ENCODE measurements around the gene BUD31.
A peak's percentile ranks its signal among the peaks of the same experiment; 100 is the strongest.
"Not testable (repeated sequence)": the region's sequence is repeated elsewhere in the genome, so short reads cannot be mapped to it uniquely, and the experiment has no call there.

The BUD31 gene

DNA sequence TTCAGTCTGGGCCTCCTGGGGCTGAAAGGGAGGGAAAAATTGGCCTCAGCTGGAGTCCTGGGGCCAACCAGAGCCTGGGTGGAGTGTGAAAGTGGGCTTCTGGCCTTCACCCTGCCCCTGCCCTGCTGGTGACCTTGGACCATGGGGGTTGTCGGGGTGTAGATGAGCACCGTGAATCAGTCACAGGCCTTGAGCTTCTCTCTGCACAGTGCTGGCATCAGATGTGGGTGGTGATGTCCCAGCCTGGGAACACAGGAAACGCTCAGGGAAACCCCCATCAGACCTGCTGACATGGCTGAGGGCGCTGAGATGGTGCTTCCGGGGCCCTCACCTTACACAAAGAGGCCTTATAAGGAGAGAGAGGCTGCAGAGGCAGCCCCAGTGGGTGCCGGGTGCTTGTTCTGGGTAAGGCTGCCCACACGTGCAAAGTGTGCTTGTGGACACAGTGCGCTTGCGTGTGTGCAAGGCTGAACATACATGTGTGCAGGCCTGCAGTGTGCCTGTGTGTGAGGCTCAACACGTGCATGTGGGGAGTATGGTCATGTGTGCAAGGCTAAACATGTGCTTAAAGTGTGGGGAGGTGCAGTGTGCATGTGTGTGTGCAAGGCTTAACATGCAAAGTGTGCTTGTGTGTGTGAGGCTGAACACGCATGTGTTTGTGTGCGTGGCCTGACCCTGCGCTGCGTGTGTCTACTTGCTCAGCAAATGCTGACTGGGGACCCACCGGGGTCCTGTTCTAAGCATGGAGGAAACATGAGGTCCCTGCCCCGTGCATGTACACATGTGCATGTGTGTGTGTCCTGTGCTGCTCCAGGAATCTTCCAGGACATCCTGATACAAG, 27.7 kb upstream of the BUD31 start:
- peak; percentile 94 for DNase-seq (ENCODE audit: low spot score)

DNA sequence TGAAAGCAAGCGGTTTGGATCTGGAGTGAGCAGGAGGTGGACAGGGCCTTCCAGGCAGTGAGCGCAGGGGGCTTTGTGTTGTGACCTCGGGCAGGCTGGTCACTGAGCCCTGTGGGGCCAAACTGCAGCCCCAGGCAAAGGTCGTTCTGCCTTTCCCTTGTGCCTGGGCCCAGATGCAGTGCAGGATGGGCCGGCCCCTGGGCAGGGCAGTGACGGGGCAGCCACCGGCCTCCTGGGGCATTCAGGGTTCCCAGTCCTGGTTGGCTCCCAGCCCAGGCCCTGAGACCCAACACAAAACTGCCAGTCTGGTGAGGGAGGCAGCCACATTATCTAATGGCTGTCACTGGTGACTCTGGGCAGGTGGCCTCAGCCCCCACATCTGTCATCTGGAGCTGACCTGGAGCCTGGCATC, 27.1 kb upstream of the BUD31 start:
- no peak for DNase-seq (ENCODE audit: low spot score)

DNA sequence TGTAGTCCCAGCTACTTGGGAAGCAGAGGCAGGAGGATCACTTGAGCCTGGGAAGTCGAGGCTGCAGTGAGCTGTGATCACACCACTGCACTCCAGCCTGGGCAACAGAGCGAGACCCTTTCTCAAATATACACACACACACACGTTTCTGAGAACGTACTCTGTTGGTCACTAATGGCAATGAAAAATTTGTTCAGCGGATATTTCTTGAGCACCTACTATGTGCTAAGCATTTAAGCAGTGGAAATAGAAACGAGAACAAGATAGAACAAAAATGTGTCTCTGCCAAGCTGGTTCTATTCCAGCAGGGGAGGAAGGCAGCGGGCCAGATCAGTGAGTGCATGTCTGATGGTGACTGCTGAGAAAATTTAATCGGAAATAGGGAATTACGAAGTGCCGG, 25.6 kb upstream of the BUD31 start:
- no peak for DNase-seq (ENCODE audit: low spot score)

DNA sequence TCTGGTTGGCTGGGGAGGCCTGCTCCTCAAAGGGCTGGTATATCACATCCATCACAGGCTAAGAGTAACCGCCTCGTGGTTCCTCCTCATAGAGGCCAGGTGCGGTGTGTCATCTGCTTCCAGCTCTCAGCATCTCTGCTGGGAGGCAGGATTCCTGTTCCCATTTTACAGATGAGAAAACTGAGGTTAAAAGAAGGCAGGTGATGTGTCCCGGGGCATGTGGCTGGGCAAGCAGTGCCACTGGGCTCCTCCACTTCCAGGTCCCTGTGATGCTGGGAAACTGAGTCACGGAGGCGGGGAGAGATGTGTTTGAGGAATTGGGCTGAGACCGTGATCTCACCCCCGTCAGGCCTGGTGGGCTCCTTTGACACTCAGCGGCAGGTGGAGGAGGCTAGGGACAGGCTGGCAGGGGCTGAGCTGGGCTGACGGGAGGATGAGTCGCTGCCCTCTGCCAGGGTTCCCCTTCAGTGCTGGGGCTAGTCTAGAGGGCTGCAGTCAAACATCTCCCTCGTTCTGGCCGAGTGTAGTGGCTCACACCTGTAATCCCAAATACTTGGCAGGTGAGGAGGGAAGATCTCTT, 24.9 kb upstream of the BUD31 start:
- DNase-seq (ENCODE audit: low spot score): no peak

DNA sequence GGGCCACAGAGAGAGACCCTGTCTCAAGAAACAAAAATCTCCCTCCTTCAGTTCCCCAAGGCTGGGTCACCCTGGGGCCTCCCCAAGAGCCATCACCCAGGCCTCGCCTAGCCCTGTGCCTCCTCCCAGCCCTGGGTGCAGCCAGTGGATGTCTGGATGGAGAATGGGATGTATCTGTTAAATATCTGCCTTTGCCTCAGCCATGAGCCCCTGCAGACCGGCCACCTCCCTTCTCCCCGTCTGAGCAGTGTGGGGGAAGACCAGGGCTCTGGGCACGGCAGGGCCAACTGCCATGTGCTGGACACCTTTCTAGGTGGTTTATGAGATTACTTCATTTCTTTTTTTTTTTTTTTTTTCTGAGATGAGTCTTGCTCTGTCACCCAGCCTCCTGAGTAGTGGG, 24.2 kb upstream of the BUD31 start:
- no peak for DNase-seq (ENCODE audit: low spot score)

DNA sequence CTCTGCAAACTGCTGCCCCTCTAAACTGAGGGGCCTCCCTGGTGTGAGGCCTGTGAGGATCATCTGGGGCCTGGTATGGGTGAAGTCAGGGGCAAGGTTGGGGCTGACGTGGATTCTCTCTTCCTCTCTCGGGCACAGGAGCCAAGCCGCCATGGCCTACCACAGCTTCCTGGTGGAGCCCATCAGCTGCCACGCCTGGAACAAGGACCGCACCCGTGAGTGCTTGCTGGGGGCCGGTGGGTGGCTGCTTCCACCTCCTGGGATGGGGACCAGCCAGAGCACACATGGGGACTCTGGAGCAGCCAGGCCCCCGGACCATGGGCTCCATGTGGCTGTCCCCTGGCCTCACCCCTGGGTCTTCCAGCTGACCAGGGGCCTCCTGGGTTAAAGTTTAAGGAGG, 23.2 kb upstream of the BUD31 start:
- no peak for DNase-seq (ENCODE audit: low spot score)

DNA sequence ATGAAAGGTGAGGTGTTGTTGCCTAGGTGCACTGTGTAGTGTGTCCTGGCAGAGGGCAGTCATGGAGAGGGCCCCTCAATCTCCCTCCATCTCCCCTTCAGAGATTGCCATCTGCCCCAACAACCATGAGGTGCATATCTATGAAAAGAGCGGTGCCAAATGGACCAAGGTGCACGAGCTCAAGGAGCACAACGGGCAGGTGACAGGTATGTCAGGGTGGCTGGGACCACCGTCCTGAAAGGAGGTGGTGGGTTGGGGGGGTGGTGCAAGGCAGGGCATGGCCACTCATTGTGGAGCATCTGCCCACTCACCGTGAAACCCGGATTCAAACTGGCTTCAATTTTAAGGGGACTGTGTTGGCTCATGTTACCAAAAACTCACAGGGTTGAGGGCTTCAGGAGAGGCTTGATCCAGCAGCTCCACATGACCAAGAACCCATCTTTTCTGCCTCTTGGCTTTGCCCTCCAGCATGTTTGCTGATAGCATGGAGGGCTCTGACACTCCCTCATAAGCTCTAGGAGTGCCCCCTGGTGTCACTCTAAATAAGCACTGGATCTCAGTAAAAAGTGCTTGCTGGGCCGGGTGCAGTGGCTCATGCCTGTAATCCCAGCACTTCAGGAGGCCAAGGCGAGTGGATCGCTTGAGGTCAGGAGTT, 22.1 kb upstream of the BUD31 start:
- peak; percentile 54 for DNase-seq (ENCODE audit: low spot score)

DNA sequence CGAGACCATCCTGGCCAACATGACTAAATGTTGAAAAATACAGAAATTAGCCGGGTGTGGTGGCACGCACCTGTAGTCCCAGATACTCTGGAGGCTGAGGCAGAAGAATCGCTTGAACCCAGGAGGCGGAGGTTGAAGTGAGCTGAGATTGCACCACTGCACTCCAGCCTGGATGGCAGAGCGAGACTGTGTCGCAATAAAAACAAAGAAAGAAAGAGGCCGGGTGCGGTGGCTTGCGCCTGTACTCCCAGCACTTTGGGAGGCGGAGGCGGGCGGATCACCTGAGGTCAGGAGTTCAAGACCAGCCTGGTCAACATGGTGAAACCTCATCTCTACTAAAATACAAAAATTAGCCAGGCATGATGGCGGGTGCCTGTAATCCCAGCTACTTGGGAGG, 21.5 kb upstream of the BUD31 start:
- DNase-seq (ENCODE audit: low spot score): not testable (repeated sequence)

DNA sequence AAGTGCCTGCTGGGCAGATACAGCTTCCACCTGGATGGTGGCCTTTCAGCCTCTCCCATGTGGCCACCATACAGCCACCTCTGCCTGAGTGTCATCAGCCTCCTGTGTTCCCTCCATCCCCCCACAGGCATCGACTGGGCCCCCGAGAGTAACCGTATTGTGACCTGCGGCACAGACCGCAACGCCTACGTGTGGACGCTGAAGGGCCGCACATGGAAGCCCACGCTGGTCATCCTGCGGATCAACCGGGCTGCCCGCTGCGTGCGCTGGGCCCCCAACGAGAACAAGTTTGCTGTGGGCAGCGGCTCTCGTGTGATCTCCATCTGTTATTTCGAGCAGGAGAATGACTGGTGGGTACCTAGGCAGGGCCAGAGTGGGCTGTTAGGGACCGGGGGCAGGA, 20.9 kb upstream of the BUD31 start:
- no peak for DNase-seq (ENCODE audit: low spot score)

DNA sequence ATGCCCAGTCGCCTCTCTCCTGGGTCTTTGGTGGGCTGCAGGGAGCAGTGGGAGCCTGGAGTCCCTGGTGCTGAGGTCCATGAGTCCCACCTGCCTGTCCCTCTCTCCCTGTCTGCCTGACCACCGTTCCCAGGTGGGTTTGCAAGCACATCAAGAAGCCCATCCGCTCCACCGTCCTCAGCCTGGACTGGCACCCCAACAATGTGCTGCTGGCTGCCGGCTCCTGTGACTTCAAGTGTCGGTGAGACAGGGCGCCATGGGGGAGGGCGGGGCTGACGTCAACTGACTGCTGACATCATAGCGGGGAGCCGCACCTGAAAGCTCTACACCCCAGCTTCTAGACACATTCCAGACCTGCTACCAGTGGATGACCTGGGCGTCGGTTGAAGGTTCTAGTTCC, 19.0 kb upstream of the BUD31 start:
- DNase-seq (ENCODE audit: low spot score): no peak

DNA sequence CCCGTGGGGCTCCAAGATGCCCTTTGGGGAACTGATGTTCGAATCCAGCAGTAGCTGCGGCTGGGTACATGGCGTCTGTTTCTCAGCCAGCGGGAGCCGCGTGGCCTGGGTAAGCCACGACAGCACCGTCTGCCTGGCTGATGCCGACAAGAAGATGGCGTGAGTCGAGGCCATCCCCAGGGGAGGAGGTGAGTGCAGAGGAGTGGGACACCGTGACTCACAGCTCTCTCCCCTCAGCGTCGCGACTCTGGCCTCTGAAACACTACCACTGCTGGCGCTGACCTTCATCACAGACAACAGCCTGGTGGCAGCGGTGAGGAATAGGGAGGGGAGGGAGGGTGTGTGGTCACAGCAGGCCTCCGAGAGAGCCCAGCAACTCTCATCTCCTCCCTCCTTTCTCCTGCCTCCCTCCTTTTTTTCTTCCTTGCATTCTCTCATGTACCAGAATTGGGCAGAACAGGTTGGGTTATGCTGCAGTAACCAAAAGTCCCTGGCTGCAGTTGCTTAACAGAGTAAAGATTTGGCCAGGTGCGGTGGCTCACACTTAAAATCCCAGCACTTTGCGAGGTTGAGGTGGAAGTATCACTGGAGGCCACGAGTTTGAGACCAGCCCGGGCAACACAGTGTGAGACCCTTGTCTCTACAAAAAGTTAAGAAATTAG, 17.7 kb upstream of the BUD31 start:
- DNase-seq (ENCODE audit: low spot score): no peak

DNA sequence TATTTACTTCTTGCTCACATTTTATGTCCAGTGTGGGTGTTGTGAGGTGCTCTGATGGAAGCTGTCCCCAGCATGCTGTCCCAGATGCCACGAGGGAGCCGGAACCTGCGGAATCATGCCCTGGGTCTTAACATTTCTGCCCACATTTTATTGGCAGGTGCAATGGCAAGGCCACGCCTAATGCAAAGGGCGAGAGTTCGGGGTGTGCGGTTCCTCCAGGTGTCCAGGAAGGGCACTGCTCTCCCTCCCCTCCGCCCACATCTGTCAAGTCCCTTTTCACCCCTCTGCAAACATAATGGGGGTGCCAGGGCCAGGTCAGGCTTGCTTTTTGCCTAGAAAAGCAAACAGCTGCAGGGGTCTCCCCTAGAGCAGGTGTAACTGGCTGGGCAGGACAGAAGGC, 16.7 kb upstream of the BUD31 start:
- DNase-seq (ENCODE audit: low spot score): no peak

DNA sequence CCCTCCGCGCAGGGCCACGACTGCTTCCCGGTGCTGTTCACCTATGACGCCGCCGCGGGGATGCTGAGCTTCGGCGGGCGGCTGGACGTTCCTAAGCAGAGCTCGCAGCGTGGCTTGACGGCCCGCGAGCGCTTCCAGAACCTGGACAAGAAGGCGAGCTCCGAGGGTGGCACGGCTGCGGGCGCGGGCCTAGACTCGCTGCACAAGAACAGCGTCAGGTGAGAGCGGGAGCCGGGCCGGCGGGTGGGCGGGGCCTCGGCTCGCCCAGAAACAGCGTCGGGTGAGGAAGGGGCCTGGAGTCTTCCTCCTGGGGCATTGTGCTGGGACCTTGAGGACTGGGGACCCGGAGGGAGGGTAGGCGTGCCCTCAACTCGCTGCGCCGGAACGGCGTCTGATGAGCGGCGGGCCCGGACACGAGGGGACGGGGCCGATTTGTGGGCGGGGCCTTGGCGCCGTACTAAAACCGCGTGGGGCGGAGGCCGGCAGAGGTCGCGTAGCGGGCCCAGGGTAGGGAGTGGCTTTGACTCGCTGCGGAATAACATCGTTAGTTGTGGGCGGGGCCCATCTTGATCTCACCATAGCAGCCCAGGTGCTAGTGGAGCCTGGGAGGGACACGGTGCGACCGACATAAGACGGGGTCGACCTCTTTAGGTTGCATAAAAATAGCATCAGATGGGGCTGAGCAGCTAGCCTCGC, 16.0 kb upstream of the BUD31 start:
- DNase-seq (ENCODE audit: low spot score): peak; percentile 87

DNA sequence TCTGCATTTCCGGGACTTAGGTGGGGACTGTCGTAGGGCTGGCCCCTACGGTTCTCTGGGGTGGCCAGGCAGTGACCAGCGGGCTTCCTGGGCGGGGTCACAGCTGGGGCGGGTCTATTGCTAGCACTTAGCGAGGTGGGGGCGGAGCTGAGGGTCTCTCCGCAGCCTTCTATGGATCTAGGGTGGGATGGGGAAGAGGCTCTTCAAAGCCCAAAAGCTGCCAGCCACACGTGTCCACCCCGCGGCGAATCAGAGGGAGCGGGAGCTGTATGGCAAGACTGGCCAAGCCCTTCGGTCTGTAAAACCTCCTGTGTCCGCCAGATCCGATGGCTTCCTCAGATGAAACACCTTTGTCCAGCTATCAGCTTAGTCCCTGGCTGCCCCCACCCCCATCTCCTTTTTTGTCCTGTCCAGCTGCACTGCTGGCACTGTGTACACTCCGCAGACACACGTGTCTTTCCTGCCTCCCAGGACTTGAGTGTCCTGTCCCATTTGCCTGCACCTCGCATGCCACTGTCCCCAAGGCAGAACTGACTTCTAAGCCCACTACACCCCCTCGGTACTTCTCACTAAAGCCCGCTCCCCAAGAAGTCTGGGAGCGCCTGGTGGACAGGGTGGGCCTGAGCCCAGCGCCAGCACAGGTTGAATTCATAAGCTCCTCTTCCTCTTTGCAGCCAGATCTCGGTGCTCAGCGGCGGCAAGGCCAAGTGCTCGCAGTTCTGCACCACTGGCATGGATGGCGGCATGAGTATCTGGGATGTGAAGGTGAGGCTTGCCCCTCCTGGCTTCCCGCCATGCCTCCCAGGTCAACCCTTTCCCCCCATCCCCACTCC, 15.2 kb upstream of the BUD31 start:
- no peak for DNase-seq (ENCODE audit: low spot score)

DNA sequence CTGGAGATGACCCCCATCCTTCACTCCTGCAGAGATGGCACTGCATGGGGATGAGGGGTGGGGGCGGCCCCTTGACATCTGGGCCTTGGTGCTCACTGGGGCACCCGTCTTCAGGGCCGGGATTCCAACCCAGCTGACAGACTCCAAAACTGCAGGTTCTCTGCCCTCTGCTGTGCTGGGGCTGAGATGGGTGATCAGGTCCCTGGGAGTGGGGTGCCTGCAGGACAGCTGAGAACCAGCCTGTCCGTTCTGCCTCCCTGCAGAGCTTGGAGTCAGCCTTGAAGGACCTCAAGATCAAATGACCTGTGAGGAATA, 14.6 kb upstream of the BUD31 start:
- DNase-seq (ENCODE audit: low spot score): no peak

DNA sequence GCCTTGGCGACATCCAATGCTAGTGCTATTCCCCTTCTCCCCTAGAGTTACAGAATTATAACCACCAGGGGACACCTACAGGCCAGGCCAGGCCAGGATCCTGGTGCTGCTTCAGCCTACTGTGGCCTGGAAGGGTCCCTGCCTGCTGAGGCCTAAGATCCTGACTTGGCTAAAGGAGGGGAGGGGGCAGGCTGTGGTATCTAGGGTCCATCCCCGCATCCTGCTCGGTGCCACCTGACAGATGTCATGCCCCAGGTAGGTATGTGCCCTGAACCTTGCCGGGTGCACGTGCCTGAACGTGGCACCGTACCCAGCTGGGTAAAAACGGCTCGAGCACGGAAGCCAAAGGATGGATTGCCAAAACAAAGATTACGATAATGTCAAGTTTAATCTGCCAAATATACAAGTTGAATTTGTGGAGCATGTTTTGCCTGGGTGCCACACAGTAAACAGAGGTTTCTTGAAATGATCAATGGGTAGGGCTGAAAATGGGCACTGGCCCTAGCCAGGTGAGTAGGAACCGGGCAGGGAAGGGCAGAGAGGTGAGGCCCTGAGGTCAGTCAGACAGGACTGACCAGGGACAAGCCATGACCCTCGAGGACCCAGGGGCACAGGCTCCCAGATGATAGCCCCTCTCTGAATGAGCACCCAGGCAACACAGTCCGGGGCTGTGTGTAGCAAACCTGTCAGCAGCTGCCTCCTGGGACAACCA, 13.0 kb upstream of the BUD31 start:
- no peak for DNase-seq (ENCODE audit: low spot score)

DNA sequence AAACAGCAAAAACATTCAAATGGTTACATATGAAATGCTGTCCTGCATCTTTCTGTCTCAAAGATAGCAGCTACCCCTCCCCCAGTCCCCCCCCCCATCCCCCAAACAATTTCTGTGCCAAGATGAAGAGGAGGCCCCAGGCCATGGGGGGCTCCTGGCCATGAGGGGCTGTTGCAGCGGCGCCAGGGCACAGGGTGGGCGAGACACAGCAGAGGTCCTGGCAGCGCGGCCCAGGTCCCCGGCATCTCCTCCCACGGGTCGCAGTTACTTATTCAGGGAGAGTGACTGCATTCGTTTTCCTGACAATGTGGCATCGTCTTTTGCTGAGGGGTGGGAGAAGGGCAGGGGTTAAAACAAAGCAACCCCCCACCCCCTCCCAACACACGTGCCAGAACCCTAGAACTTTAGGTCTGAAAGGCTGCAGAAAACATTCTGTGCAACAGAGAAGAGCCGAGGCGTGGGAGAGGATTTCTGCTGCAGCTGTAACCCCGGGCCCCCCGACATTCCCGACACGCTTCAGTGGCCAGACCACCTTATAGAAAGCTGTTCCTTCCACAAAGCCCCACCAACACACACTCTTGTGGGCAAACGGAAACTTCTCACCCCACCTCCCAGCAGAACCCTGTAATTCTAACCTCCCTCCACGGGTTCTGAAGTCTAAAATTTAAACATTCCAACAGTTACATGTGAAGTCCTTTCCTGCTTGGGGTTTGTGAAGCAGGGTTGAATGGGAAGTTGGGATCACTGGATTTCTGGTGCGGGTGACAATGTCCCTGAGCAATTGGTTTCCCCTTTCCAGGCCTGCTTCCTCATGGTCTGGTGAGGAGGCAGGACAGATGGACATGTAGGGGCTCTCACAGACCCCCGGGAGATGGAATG, 12.1 kb upstream of the BUD31 start:
- no peak for DNase-seq (ENCODE audit: low spot score)

DNA sequence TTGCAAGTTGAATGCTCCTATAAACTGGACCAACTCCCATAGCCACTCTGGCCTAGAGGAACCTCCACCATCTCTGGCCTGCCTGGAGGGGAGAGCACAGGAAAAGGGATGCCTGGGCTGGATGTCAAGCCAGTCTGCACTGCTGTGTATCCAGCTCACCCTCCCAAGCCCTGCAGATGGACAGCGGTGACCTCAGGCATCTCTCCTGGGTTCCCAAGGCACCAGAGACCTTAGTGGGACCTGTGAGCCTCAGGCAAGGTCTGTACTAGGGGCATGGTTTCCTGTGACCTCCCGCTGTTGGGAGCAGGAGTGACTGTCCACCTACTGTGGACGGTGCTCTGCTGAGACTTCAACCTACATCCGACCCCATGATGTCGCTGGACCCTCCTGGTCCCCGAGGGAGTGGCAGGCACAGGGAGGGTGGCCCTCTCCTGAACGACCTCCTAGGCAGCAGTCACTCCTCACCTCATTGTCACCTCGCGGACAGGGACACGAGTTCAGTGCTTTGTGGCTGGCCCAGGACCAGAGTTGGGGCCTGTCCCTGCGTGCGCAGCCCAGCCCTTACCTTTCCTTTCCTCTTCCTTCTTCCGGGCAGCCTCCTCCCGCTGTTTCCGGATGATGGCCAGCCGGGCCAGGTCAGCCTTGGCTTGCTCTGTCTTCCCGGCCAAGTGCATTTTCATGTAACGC, 11.3 kb upstream of the BUD31 start:
- no peak for DNase-seq (ENCODE audit: low spot score)

DNA sequence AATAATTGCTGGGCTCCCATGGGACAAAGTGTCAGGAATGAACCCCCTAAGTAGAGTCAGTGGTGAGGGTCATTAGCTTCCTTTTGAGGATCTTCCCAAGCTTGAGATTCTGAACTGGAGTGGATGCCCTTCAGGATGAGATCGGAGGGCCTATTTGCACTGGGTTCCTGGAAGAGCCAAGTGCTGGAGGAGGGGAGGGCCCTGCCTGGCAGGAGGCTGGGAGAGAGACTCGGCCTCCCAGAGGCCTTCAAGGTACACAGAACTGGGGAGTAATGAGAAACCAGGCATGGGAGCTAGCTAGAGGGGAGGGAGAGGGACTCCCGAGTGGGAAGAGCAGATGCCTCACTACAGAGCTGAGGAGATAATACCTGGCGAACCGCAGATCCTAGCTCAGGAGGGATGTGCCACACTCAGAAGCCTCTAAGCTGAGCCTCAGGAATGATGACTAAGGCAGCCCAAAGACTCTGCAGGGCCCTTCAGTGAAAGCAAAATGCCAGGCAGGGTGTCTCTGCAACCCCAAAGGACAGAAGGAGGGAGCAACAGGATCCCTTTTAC, 9.8 kb upstream of the BUD31 start:
- no peak for DNase-seq (ENCODE audit: low spot score)
